Adrenal gland (tissue), 12 donors: Measurements from ENCODE around the gene TTLL11. TPM values are rescaled to one million over a fixed set of nuclear protein-coding genes. Genes with fewer than 3 reads are reported as not detected.

Experiments
- DNase-seq, 7 donors: peaks; one replicate each; pipeline ENCODE4 v3.0.0-alpha.2; 2019 to 2020
- H3K27ac ChIP-seq, 5 donors: fragments of 200-600 bp; sonication (generic) in 4 of 5; 1 replicate in 3 of 5; 2 replicates in 2 of 5; pipeline versions ENCODE4 v1.5.1 to v1.8.0; 2016 to 2020; ENCODE audit warnings: mild to moderate bottlenecking in 1 of 5
- H3K27me3 ChIP-seq: fragments of 200-600 bp; 2 replicates; pipeline ENCODE4 v1.8.0; 2021
- H3K36me3 ChIP-seq, 2 donors: fragments of 200-600 bp; replicated peaks in 1 of 2; 1 replicate in 1 of 2; 2 replicates in 1 of 2; pipeline versions ENCODE4 v1.5.1 to v1.8.0; 2018 to 2022
- H3K4me1 ChIP-seq, 2 donors: fragments of 200-600 bp; replicated peaks in 1 of 2; 1 replicate in 1 of 2; 2 replicates in 1 of 2; pipeline versions ENCODE4 v1.5.1 to v1.8.0; 2018 to 2021
- H3K4me3 ChIP-seq, 4 donors: fragments of 200-600 bp; sonication (generic) in 3 of 4; one replicate each; pipeline ENCODE4 v1.5.1; 2016 to 2018
- H3K9me3 ChIP-seq, 3 donors: fragments of 200-600 bp; sonication (generic) in 1 of 3; replicated peaks in 1 of 3; 1 replicate in 2 of 3; 2 replicates in 1 of 3; pipeline versions ENCODE4 v1.5.1 to v1.8.0; 2016 to 2021
- CTCF ChIP-seq, 6 experiments: fragments of 450-650 bp in 4 of 6; fragments of 200-600 bp in 2 of 6; sonication (generic) in 1 of 6; IDR thresholded peaks; 1 replicate in 5 of 6; 2 replicates in 1 of 6; pipeline versions ENCODE4 v1.5.1 to v1.8.0; 2016 to 2021; ENCODE audit warnings: antibody characterized with exemption in 6 of 6, mild to moderate bottlenecking in 2 of 6, moderate library complexity in 1 of 6
- POLR2A ChIP-seq, 2 donors: fragments of 450-650 bp; IDR thresholded peaks; one replicate each; pipeline ENCODE4 v1.6.1; 2017; ENCODE audit warnings: antibody characterized with exemption in 2 of 2, mild to moderate bottlenecking in 2 of 2, moderate library complexity in 1 of 2
- WGBS, 4 donors: extraction: QIAGEN DNeasy Blood & Tissue Kit in 2 of 4; methylation state at CpG; one replicate each; pipeline versions ENCODE4 v1.1.5 to v1.1.7; 2013 to 2017; 5-methylcytosine and 5-hydroxymethylcytosine counted together
- intact Hi-C, 2 donors: fragments of 100-400 bp; cut with DNase I; formaldehyde crosslinking; loops; one replicate each; pipeline versions ENCODE4 v1.14.1 to v1.15.0; 2022 to 2023
- polyA plus RNA-seq, 3 donors: library from polyadenylated mRNA; stranded (reverse); fragments of 200-250 nt in 2 of 3; fragments of 350-450 nt in 1 of 3; fragmentation: Illumina TruSeq in 1 of 3; extraction: RNeasy Lipid Tissue Mini Kit (QIAGEN cat#74804) in 1 of 3; gene quantifications; one replicate each; pipeline ENCODE4 v1.2.3, GENCODE V29; 2013 to 2014
- total RNA-seq, 9 donors: library from RNA; depleted of rRNA in 4 of 9; stranded (reverse); fragments of >200 nt in 4 of 9; fragments of 120-200 nt in 1 of 9; fragmentation: NEBNext Ultra II Directional in 1 of 9; extraction: Animal tissue kit (Norgen Biotek cat#: 25700) in 1 of 9; gene quantifications; one replicate each; pipeline versions ENCODE4 v1.1.0 to v1.2.4, GENCODE V29; 2013 to 2023
- donor health status: healthy with polysubstance abuse.
- donor health status: Bipolar disorder and iron deficiency.
- donor health status: DM: yes; HTN: yes; CAD: no.
- donor health status: DM: no; HTN: no; CAD: no.
- donor health status: DM: no; HTN: no; CAD: no.
- donor health status: DM: yes; HTN: yes; CAD: no.

TTLL11 gene
- total and polyA plus RNA-seq, 12 donors = 4.8 to 30.9 (median 13.7) TPM

DNA sequence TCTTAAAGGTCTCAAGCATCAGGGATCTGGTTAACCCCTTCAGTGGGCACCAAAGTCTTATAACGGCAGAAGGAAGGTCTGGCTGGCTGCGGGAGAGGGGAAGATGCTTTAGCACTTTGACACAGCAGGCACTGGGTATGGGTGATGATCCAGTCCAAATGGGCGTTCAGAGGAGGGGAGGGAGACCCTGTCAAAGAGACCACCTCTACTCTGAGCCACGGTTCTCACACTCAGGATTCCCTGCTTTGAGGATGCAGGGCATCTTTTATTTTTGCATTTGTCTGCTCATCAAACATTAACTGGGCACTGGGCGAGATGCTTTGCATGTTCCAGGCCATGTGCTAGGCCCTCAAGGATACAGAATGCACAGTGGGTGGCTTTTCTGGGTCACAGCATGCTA is 237.6 kb downstream of the TTLL11 start:
- no peak for TF ChIP-seq CTCF (IDR thresholded peaks at IDR 0.05)
- no peak for TF ChIP-seq POLR2A (IDR thresholded peaks at IDR 0.05)
- H3K27ac ChIP-seq = no peak overlapping the region
- DNase-seq = no peak
- H3K27me3 ChIP-seq = no peaks in the 10 kb centered on the region
- H3K9me3 ChIP-seq = no peaks in the 10 kb centered on the region
- no peaks in the 10 kb centered on the region for H3K36me3 ChIP-seq
- intact Hi-C loops = loop anchor here (10.0 kb wide), 3 partner anchors 81 to 131 kb away; no protein-coding TSS in a partner anchor
- WGBS, 4 donors = 64 to 88% (median 75%) methylated on average over 5 of the region's 5 CpGs
- H3K4me1 ChIP-seq = peaks cover 5 to 13% of the 10 kb centered on the region in 2 donors
- no peak overlapping the region for H3K4me3 ChIP-seq

- Histone ChIP-seq H3K4me3 (no peak overlapping the region), H3K36me3 (no peaks in the 10 kb centered on the region), H3K9me3 (peaks cover 0 to 10% (median 2%) of the 10 kb centered on the region in 3 donors), H3K4me1 (peaks cover 5 to 13% of the 10 kb centered on the region in 2 donors), H3K27ac (peak overlapping the region in 1 of 5 donors; percentile 83), H3K27me3 (no peaks in the 10 kb centered on the region)
- 93 to 97% (median 95%) methylated on average over 6 to 11 of the region's 11 CpGs for WGBS, 4 donors
- no peak for DNase-seq
- intact Hi-C loops = loop anchor here (10.0 kb wide), 3 partner anchors 79 to 129 kb away; no protein-coding TSS in a partner anchor
- TF ChIP-seq POLR2A (IDR thresholded peaks at IDR 0.05) (no peak), CTCF (IDR thresholded peaks at IDR 0.05) (no peak)
Observed at GRCh38 chr9:121853617-121854395, 239.3 kb downstream of the TTLL11 start.

DNA sequence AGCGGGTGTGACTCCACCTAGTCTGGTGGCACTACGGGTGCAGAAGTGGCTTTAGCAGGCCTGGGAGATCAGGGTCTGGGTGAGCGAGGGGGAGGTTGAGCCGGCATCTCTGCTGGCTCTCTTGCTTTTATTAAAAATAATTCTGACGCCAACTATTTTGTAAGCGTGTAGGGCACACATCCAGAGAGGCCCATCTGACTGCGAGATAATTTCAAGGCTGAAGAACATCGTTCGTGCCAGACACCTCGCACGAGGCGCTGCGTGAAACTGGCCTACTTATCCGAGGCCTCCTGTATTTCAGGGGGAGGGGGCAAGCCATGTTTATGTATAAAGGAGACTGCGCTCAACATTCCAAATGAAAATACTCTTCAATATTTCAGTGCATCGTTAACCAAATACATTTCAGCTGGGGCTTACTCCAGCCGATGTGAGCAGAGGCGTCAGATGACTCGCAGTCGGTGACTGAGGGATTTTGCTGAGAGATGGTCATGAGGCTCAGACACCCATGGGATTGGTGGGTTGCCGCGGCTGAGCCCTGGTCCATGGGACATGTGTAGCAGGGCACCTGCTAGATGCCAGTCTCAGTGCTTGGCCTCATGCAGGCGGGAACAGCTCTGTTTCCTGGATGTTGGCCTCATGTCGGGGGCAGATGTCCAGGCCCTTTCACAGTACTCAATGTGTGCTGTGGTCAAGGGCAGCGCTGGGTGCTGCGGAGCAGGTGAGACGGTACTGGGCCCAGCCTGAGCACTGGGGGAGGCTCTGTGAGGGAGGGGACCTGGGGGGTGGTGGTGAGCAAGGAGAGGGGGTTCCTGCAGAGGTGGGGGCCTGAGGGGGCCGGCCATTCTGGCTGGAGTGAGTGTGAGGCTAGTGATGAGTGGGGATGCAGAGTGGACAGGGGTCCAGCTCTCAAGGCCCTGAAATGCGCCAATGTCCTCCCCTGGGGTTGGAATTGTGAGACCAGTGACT is 240.2 kb downstream of the TTLL11 start:
- TF ChIP-seq CTCF (IDR thresholded peaks at IDR 0.05) = no peak
- TF ChIP-seq POLR2A (IDR thresholded peaks at IDR 0.05) = peak in 1 of 2 donors; percentile 51
- intact Hi-C loops = loop anchor here (10.0 kb wide), 3 partner anchors 78 to 128 kb away; no protein-coding TSS in a partner anchor
- Histone ChIP-seq H3K9me3 (peaks cover 0 to 10% (median 7%) of the 10 kb centered on the region in 3 donors), H3K36me3 (no peaks in the 10 kb centered on the region), H3K4me1 (peaks cover 5 to 13% of the 10 kb centered on the region in 2 donors), H3K27me3 (no peaks in the 10 kb centered on the region), H3K4me3 (no peak overlapping the region), H3K27ac (peak overlapping the region in 4 of 5 donors; percentile 36 to 83 (median 60))
- 50 to 77% (median 56%) methylated on average over 26 to 29 of the region's 29 CpGs for WGBS, 4 donors
- DNase-seq = peak; percentile 79 to 93 (median 85)

DNA sequence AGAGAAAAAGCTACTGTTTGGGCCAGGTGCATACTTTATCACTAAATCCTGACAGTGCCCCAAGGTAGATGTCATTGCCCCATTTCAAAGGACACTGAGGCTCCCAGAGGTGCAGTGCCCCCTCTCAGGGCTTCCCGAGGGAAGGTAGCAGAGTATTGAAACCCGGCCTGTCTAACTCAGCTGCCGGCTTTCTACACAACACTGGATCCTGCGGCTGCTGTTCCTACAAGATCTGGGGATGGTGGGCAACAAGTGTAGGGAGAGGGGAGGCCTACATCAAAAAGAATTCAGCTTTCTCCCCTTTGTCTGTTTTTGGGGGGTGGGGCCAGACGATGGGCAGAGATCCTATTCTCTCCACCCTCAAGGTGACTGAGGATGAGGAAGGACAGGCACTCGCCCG is 240.9 kb downstream of the TTLL11 start:
- intact Hi-C loops = loop anchor here (10.0 kb wide), 3 partner anchors 77 to 127 kb away; no protein-coding TSS in a partner anchor
- Histone ChIP-seq H3K4me1 (peaks cover 5 to 13% of the 10 kb centered on the region in 2 donors), H3K9me3 (peaks cover 0 to 10% (median 7%) of the 10 kb centered on the region in 3 donors), H3K27me3 (no peaks in the 10 kb centered on the region), H3K4me3 (no peak overlapping the region), H3K36me3 (no peaks in the 10 kb centered on the region), H3K27ac (peak overlapping the region in 4 of 5 donors; percentile 36 to 83 (median 60))
- no peak for DNase-seq
- TF ChIP-seq CTCF (IDR thresholded peaks at IDR 0.05) = no peak
- TF ChIP-seq POLR2A (IDR thresholded peaks at IDR 0.05) = no peak
- 71 to 81% (median 74%) methylated on average over 6 to 7 of the region's 7 CpGs for WGBS, 4 donors
